ENCODE results near the gene CATSPERZ.

Gene CATSPERZ

GRCh38 chr11:64265176-64266160, 34.7 kb upstream of the CATSPERZ start:
- no peak overlapping the region for H2AK5ac ChIP-seq (ENCODE audit: low read depth, low read length)
- H4K91ac ChIP-seq (ENCODE audit: low read depth, low read length, poor library complexity): no peak overlapping the region
- no peak overlapping the region for H2BK15ac ChIP-seq (ENCODE audit: low read length)
- H2BK5ac ChIP-seq (ENCODE audit: low read length): peak overlapping the region; percentile 48
- no peak overlapping the region for H3K14ac ChIP-seq (ENCODE audit: low read length)
- peak overlapping the region; percentile 60 for H3K9ac ChIP-seq (ENCODE audit: low read depth, low read length, poor library complexity)
- no peak overlapping the region for H3K27ac ChIP-seq (replicated peaks; ENCODE audit: low read length)
- H3K18ac ChIP-seq (ENCODE audit: low read length): no peak overlapping the region
- H3K4me2 ChIP-seq (ENCODE audit: insufficient read depth, low read length, poor library complexity, severe bottlenecking): no peak overlapping the region
- H2BK120ac ChIP-seq (ENCODE audit: low read depth, low read length): no peak overlapping the region
- H3K27me3 ChIP-seq (ENCODE audit: control insufficient read depth in 3 of 3, insufficient read depth in 3 of 3, low read depth in 1 of 3, low read length in 3 of 3): no peaks in the 10 kb centered on the region
- H3K4me3 ChIP-seq (ENCODE audit: low read length in 2 of 2): no peak overlapping the region
- H3K79me1 ChIP-seq (ENCODE audit: low read depth, low read length): peaks cover 5% of the 10 kb centered on the region
- no peak overlapping the region for H3K4ac ChIP-seq (ENCODE audit: low read length)
- H2AFZ ChIP-seq (ENCODE audit: low read length): no peak overlapping the region
- H3K23ac ChIP-seq (ENCODE audit: low read depth, low read length, poor library complexity): peak overlapping the region; percentile 55
- H2BK12ac ChIP-seq (ENCODE audit: low read length): peak overlapping the region; percentile 10
- H4K8ac ChIP-seq (ENCODE audit: low read depth, low read length): peak overlapping the region; percentile 82
- H3K9me3 ChIP-seq (replicated peaks in 1 of 2; ENCODE audit: control insufficient read depth in 2 of 2, insufficient read depth in 1 of 2, low read depth in 1 of 2, low read length in 2 of 2): no peaks in the 10 kb centered on the region
- WGBS, 2 donors (ENCODE audit: extremely low coverage in 2 of 2, insufficient read length in 2 of 2, insufficient replicate concordance in 1 of 2): no CpG with 5 or more reads among the region's 35 CpGs
- H3K4me1 ChIP-seq (ENCODE audit: control insufficient read depth in 2 of 2, insufficient read depth in 1 of 2, low read depth in 1 of 2, low read length in 2 of 2): peaks cover 7 to 11% of the 10 kb centered on the region in 2 donors
- no peak for DNase-seq (ENCODE audit: low spot score)
- peaks cover 27 to 56% of the 10 kb centered on the region in 2 donors for H3K36me3 ChIP-seq (replicated peaks in 1 of 2; ENCODE audit: control insufficient read depth in 2 of 2, insufficient read depth in 2 of 2, low read length in 2 of 2)

- H2AFZ ChIP-seq (ENCODE audit: low read length): no peak overlapping the region
- H3K23ac ChIP-seq (ENCODE audit: low read depth, low read length, poor library complexity): no peak overlapping the region
- no peaks in the 10 kb centered on the region for H3K9me3 ChIP-seq (replicated peaks in 1 of 2; ENCODE audit: control insufficient read depth in 2 of 2, insufficient read depth in 1 of 2, low read depth in 1 of 2, low read length in 2 of 2)
- H4K8ac ChIP-seq (ENCODE audit: low read depth, low read length): no peak overlapping the region
- no CpG with 5 or more reads among the region's 15 CpGs for WGBS, 2 donors (ENCODE audit: extremely low coverage in 2 of 2, insufficient read length in 2 of 2, insufficient replicate concordance in 1 of 2)
- no peak overlapping the region for H3K4me3 ChIP-seq (ENCODE audit: low read length in 2 of 2)
- H3K4me1 ChIP-seq (ENCODE audit: control insufficient read depth in 2 of 2, insufficient read depth in 1 of 2, low read depth in 1 of 2, low read length in 2 of 2): peaks cover 7 to 11% of the 10 kb centered on the region in 2 donors
- no peak overlapping the region for H2BK5ac ChIP-seq (ENCODE audit: low read length)
- no peak overlapping the region for H2BK12ac ChIP-seq (ENCODE audit: low read length)
- peaks cover 25 to 52% of the 10 kb centered on the region in 2 donors for H3K36me3 ChIP-seq (replicated peaks in 1 of 2; ENCODE audit: control insufficient read depth in 2 of 2, insufficient read depth in 2 of 2, low read length in 2 of 2)
- H3K79me1 ChIP-seq (ENCODE audit: low read depth, low read length): peaks cover 3% of the 10 kb centered on the region
- H2AK5ac ChIP-seq (ENCODE audit: low read depth, low read length): no peak overlapping the region
- H4K91ac ChIP-seq (ENCODE audit: low read depth, low read length, poor library complexity): no peak overlapping the region
- H2BK15ac ChIP-seq (ENCODE audit: low read length): no peak overlapping the region
- H3K4me2 ChIP-seq (ENCODE audit: insufficient read depth, low read length, poor library complexity, severe bottlenecking): no peak overlapping the region
- no peak overlapping the region for H3K27ac ChIP-seq (replicated peaks; ENCODE audit: low read length)
- H3K14ac ChIP-seq (ENCODE audit: low read length): no peak overlapping the region
- no peak overlapping the region for H3K18ac ChIP-seq (ENCODE audit: low read length)
- no peak overlapping the region for H3K9ac ChIP-seq (ENCODE audit: low read depth, low read length, poor library complexity)
- no peak overlapping the region for H3K4ac ChIP-seq (ENCODE audit: low read length)
- H2BK120ac ChIP-seq (ENCODE audit: low read depth, low read length): no peak overlapping the region
- DNase-seq (ENCODE audit: low spot score): no peak
- H3K27me3 ChIP-seq (ENCODE audit: control insufficient read depth in 3 of 3, insufficient read depth in 3 of 3, low read depth in 1 of 3, low read length in 3 of 3): no peaks in the 10 kb centered on the region
These were observed 33.8 kb upstream of the CATSPERZ start for GRCh38 chr11:64266339-64266738.

- DNase-seq (ENCODE audit: low spot score): no peak
- peaks cover 23 to 43% of the 10 kb centered on the region in 2 donors for H3K36me3 ChIP-seq (replicated peaks in 1 of 2; ENCODE audit: control insufficient read depth in 2 of 2, insufficient read depth in 2 of 2, low read length in 2 of 2)
- H4K91ac ChIP-seq (ENCODE audit: low read depth, low read length, poor library complexity): no peak overlapping the region
- peak overlapping the region; percentile 17 for H3K23ac ChIP-seq (ENCODE audit: low read depth, low read length, poor library complexity)
- no peak overlapping the region for H3K4ac ChIP-seq (ENCODE audit: low read length)
- H4K8ac ChIP-seq (ENCODE audit: low read depth, low read length): no peak overlapping the region
- H3K14ac ChIP-seq (ENCODE audit: low read length): no peak overlapping the region
- no peak overlapping the region for H3K18ac ChIP-seq (ENCODE audit: low read length)
- H3K4me3 ChIP-seq (ENCODE audit: low read length in 2 of 2): no peak overlapping the region
- no peak overlapping the region for H2BK5ac ChIP-seq (ENCODE audit: low read length)
- H2BK15ac ChIP-seq (ENCODE audit: low read length): no peak overlapping the region
- H3K27ac ChIP-seq (replicated peaks; ENCODE audit: low read length): no peak overlapping the region
- no peak overlapping the region for H2BK12ac ChIP-seq (ENCODE audit: low read length)
- no peak overlapping the region for H3K9ac ChIP-seq (ENCODE audit: low read depth, low read length, poor library complexity)
- no peaks in the 10 kb centered on the region for H3K27me3 ChIP-seq (ENCODE audit: control insufficient read depth in 3 of 3, insufficient read depth in 3 of 3, low read depth in 1 of 3, low read length in 3 of 3)
- no peak overlapping the region for H2AK5ac ChIP-seq (ENCODE audit: low read depth, low read length)
- no peak overlapping the region for H2AFZ ChIP-seq (ENCODE audit: low read length)
- H3K9me3 ChIP-seq (replicated peaks in 1 of 2; ENCODE audit: control insufficient read depth in 2 of 2, insufficient read depth in 1 of 2, low read depth in 1 of 2, low read length in 2 of 2): no peaks in the 10 kb centered on the region
- WGBS, 2 donors (ENCODE audit: extremely low coverage in 2 of 2, insufficient read length in 2 of 2, insufficient replicate concordance in 1 of 2): no CpG with 5 or more reads among the region's 27 CpGs
- H2BK120ac ChIP-seq (ENCODE audit: low read depth, low read length): no peak overlapping the region
- H3K4me1 ChIP-seq (ENCODE audit: control insufficient read depth in 2 of 2, insufficient read depth in 1 of 2, low read depth in 1 of 2, low read length in 2 of 2): peaks cover 13 to 16% of the 10 kb centered on the region in 2 donors
- H3K79me1 ChIP-seq (ENCODE audit: low read depth, low read length): peaks cover 3% of the 10 kb centered on the region
- H3K4me2 ChIP-seq (ENCODE audit: insufficient read depth, low read length, poor library complexity, severe bottlenecking): no peak overlapping the region
These were observed 32.8 kb upstream of the CATSPERZ start for GRCh38 chr11:64267207-64267945.

Measured in neuronal stem cell (in vitro differentiated cells).